Pancreas (tissue), 10 donors: ENCODE data around the gene KCNJ15. TPM values are rescaled to one million over a fixed set of nuclear protein-coding genes. Genes with fewer than 3 reads are reported as not detected.

Source experiments
- ATAC-seq, 4 donors: fragments of 200-7000 bp; cut with Tn5 transposase; one replicate each; pipeline versions ENCODE4 v1.8.0 to v1.9.1; 2020; ENCODE audit warnings: mild to moderate bottlenecking in 4 of 4, moderate library complexity in 4 of 4
- DNase-seq, 6 donors: peaks; one replicate each; pipeline ENCODE4 v3.0.0-alpha.2; 2020
- FAIRE-seq: peaks from 2 replicates; lab custom pipeline; 2012; peaks lifted over from hg19 to GRCh38; lab: Jason Lieb, UNC
- H3K27ac ChIP-seq, 4 donors: fragments of 200-600 bp; sonication (generic); 1 replicate in 3 of 4; 2 replicates in 1 of 4; pipeline versions ENCODE4 v1.5.0 to v1.8.0; 2020
- H3K27me3 ChIP-seq, 4 donors: fragments of 200-600 bp; one replicate each; pipeline ENCODE4 v1.8.0; 2021
- H3K36me3 ChIP-seq, 3 donors: fragments of 200-600 bp; sonication (generic) in 1 of 3; one replicate each; pipeline versions ENCODE4 v1.5.0 to v1.8.0; 2020 to 2021
- H3K4me1 ChIP-seq, 3 donors: fragments of 200-600 bp; one replicate each; pipeline ENCODE4 v1.8.0; 2021
- H3K4me3 ChIP-seq, 4 donors: fragments of 200-600 bp; sonication (generic) in 2 of 4; one replicate each; pipeline versions ENCODE4 v1.5.0 to v1.8.0; 2020 to 2021
- H3K9me3 ChIP-seq, 4 donors: fragments of 200-600 bp; one replicate each; pipeline ENCODE4 v1.8.0; 2021
- CTCF ChIP-seq, 4 donors: fragments of 200-600 bp; sonication (generic) in 3 of 4; IDR thresholded peaks; one replicate each; pipeline versions ENCODE4 v1.5.0 to v1.8.0; 2021; ENCODE audit warnings: antibody characterized with exemption in 4 of 4
- WGBS, 2 donors: extraction: QIAGEN DNeasy Blood & Tissue Kit; methylation state at CpG; one replicate each; pipeline ENCODE4 v1.1.7; 2013; 5-methylcytosine and 5-hydroxymethylcytosine counted together
- intact Hi-C, 3 donors: fragments of 100-400 bp; cut with DNase I; formaldehyde crosslinking; loops; one replicate each; pipeline versions ENCODE4 v1.11.1 to v1.14.2; 2022
- polyA plus RNA-seq, 2 donors: library from polyadenylated mRNA; stranded (reverse); fragments of 200-250 nt; gene quantifications; one replicate each; pipeline ENCODE4 v1.2.3, GENCODE V29; 2013
- total RNA-seq, 6 donors: library from RNA; stranded (reverse); fragmentation: NEBNext Ultra II Directional in 4 of 6; extraction: Animal tissue kit (Norgen Biotek cat#: 25700) in 4 of 6; gene quantifications; one replicate each; pipeline versions ENCODE4 v1.2.1 to v1.2.4, GENCODE V29; 2021 to 2023
- donor health status: healthy with polysubstance abuse.
- donor health status: DM: no; HTN: no; CAD: no; lungs with moderate emphysema.
- donor health status: DM: no; HTN: no; CAD: no.
- donor health status: control.
- donor health status: control.
- donor health status: Bipolar disorder and iron deficiency.
- donor health status: DM: yes; HTN: yes; CAD: no.
- donor health status: DM: no; HTN: no; CAD: no.
- donor health status: DM: no; HTN: no; CAD: no.
- donor health status: DM: yes; HTN: yes; CAD: no.

Gene KCNJ15
- total and polyA plus RNA-seq, 8 donors: 16.9 to 48.7 (median 31.0) TPM

DNA sequence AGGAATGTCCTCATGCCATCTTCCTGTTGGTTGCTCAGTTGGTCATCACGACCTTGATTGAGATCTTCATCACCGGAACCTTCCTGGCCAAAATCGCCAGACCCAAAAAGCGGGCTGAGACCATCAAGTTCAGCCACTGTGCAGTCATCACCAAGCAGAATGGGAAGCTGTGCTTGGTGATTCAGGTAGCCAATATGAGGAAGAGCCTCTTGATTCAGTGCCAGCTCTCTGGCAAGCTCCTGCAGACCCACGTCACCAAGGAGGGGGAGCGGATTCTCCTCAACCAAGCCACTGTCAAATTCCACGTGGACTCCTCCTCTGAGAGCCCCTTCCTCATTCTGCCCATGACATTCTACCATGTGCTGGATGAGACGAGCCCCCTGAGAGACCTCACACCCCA, 42.9 kb downstream of the KCNJ15 start:
- no peak for DNase-seq
- H3K36me3 ChIP-seq: no peaks in the 10 kb centered on the region
- H3K27me3 ChIP-seq: no peaks in the 10 kb centered on the region
- intact Hi-C loops: no loop called here
- no peak for ATAC-seq
- no peaks in the 10 kb centered on the region for H3K9me3 ChIP-seq
- H3K27ac ChIP-seq: no peak overlapping the region
- FAIRE-seq: no peak
- 62 to 81% methylated on average over 8 of the region's 8 CpGs for WGBS, 2 donors
- no peak for TF ChIP-seq CTCF (IDR thresholded peaks at IDR 0.05)
- no peak overlapping the region for H3K4me3 ChIP-seq
- peaks cover 0 to 3% (median 0%) of the 10 kb centered on the region in 3 donors for H3K4me1 ChIP-seq

- intact Hi-C loops: no loop called here
- WGBS, 2 donors: 34 to 37% methylated on average over 7 of the region's 7 CpGs
- no peaks in the 10 kb centered on the region for H3K9me3 ChIP-seq
- H3K4me1 ChIP-seq: peaks cover 0 to 3% (median 0%) of the 10 kb centered on the region in 3 donors
- no peak overlapping the region for H3K27ac ChIP-seq
- DNase-seq (no peak), ATAC-seq (no peak), FAIRE-seq (no peak)
- no peaks in the 10 kb centered on the region for H3K27me3 ChIP-seq
- H3K4me3 ChIP-seq: no peak overlapping the region
- H3K36me3 ChIP-seq: no peaks in the 10 kb centered on the region
- TF ChIP-seq CTCF (IDR thresholded peaks at IDR 0.05): no peak
These were observed 43.4 kb downstream of the KCNJ15 start for GRCh38 chr21:38300141-38300578.

GRCh38 chr21:38301321-38302214, 44.8 kb downstream of the KCNJ15 start:
- Histone ChIP-seq H3K9me3 (no peaks in the 10 kb centered on the region), H3K27me3 (peaks cover 0 to 4% (median 0%) of the 10 kb centered on the region in 4 donors), H3K4me1 (peaks cover 0 to 3% (median 0%) of the 10 kb centered on the region in 3 donors), H3K4me3 (no peak overlapping the region), H3K36me3 (no peaks in the 10 kb centered on the region), H3K27ac (no peak overlapping the region)
- TF ChIP-seq CTCF (IDR thresholded peaks at IDR 0.05): no peak
- DNase-seq (no peak), FAIRE-seq (no peak), ATAC-seq (no peak)
- intact Hi-C loops: no loop called here
- WGBS, 2 donors: 83 to 86% methylated on average over 15 of the region's 15 CpGs

- no peak overlapping the region for H3K4me3 ChIP-seq
- peaks cover 0 to 3% (median 0%) of the 10 kb centered on the region in 3 donors for H3K4me1 ChIP-seq
- no peak overlapping the region for H3K27ac ChIP-seq
- intact Hi-C loops: no loop called here
- no peaks in the 10 kb centered on the region for H3K9me3 ChIP-seq
- WGBS, 2 donors: 56 to 70% methylated on average over 3 of the region's 3 CpGs
- ATAC-seq: peak in 2 of 4 donors; percentile 41 to 67
- no peak for TF ChIP-seq CTCF (IDR thresholded peaks at IDR 0.05)
- no peaks in the 10 kb centered on the region for H3K36me3 ChIP-seq
- H3K27me3 ChIP-seq: peaks cover 0 to 4% (median 0%) of the 10 kb centered on the region in 4 donors
- no peak for FAIRE-seq
- DNase-seq: no peak
These were observed 46.5 kb downstream of the KCNJ15 start for GRCh38 chr21:38303300-38303699.
